Measurements from ENCODE around the gene KCNQ4.

KCNQ4 gene

DNA sequence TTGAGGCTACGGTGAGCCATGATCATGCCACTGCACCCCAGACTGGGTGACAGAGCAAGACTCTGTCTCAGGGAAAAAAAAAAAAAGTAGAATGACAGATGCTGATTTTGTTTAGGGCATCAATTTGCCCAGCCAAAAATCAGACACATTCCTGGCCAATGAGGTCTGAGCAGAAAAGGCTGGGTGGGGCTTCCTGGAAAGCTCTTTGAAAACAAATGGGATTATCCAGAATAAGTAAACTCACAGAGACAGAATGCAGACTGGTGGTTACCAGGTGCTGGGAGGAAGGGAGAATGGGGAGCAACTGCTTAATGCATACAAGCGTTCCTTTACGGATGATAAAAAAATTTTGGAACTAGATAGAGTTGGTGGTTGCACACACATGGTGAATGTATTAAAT, 88.7 kb downstream of the KCNQ4 start:
- no peak for DNase-seq

DNA sequence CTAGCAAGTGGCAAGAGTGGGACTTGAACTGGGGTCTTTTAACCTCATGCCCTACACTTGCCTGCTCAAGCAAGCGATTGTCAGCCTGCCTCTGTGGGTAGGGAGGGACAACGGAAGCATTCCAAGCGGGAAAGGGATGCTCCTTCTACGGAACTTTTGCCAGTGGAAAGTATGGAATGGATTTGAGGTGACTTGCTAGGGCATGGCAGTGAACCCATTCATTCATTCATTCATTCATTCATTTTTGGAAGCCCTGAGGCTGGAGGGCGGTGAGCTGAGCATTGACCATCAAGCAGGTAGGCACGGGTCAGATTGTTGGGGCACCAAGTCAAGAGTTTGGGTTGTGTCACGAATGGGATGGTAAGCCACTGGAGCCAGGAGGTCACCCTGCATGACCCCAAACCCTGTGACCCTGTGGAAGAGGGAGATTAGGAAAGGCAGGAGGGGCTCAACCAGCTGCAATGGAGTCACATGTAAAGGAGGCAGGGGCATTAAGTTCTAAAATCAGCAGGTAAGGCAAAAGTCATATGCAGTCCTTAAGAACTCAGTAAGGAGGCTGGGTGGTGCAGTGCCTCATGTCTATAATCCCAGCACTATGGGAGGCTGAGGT, 90.4 kb downstream of the KCNQ4 start:
- DNase-seq, result no peak

GRCh38 chr1:40876436-40876761, 92.8 kb downstream of the KCNQ4 start:
- no peak for DNase-seq

DNA sequence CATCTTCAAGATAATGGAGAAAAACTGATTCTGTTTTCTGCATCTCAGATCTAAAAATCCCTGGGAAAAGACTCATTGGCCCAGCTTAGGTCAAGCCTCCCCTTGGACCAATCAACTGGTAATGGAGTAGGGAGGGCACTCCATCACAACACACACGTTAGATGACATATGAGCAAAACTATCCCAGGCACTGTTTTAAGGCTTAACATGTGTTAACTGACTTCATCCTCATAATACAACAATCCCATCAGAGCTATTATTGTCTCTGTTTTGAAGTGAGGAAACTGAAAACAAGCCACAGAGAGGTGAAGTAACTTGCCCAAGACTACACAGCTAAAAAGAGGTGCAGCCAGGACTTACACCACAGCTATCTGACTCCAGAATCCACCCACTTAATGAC, 93.3 kb downstream of the KCNQ4 start:
- no peak for DNase-seq

DNA sequence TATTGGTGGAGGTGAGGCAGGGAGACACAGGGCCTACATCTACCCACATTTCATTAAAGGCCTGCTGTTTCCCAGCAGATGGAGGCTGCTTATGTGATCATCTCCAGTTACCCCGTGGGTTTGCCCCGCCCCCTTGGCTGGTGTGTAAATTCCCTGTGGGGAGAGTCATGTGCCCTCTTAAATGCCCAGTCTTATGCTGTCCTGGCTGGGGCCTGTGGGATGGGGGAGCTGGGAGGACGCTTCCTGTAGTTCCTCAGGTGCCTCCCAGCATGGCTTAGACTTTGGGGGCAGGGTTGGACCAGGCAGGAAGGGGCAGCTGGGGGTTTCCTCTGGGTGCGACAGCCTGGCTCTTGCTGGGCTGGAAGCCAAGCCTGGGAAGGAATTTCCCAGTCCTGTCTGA, 94.1 kb downstream of the KCNQ4 start:
- DNase-seq, result peak; percentile 91 to 99

DNA sequence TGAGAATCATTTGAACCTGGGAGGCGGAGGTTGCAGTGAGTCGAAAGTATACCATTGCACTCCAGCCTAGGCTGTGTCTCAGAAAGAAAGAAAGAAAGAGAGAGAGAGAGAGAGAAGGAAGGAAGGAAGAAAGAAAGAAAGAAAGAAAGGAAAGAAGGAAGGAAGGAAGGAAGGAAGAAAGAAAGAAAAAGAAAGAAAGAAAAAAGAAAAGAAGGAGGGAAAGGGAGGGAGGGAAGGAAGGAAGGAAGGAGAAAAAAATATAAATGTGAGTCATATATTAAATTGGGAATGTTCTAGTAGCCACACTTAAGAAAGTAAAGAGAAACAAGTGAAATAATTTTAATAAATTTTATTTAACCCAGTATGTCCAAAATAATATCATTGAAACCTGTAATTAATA, 95.3 kb downstream of the KCNQ4 start:
- no peak for DNase-seq

GRCh38 chr1:40879482-40880175, 96.0 kb downstream of the KCNQ4 start:
- DNase-seq, result no peak

- no peak for DNase-seq
These were observed 97.4 kb downstream of the KCNQ4 start for GRCh38 chr1:40880813-40881549.

GRCh38 chr1:40884055-40884795, 100.6 kb downstream of the KCNQ4 start:
- no peak for DNase-seq

GRCh38 chr1:40886318-40887011, 102.9 kb downstream of the KCNQ4 start:
- no peak for DNase-seq

GRCh38 chr1:40887012-40887378, 103.4 kb downstream of the KCNQ4 start:
- DNase-seq, result no peak

DNA sequence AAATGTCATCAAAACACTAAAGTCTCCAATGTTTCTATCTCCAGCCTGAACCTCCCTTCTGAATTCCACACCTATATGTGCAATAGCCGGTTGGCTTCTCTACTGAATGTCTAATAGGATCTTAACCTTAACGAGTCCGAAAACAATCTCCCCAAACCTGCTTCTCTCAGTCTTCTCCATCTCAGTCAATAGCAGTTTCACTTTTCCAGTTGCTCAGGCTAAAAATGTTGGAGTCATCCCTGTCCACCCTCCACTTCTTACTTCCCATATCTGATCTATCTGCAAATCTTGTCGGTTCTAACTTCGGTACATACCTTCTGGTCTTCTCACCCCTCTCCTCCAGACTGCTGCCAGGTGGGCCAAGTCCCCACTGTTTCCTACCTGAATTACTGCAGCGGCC, 104.1 kb downstream of the KCNQ4 start:
- no peak for DNase-seq
